ENCODE data around the gene HOXC4.
"Not testable (repeated sequence)": the region's sequence is repeated elsewhere in the genome, so short reads cannot be mapped to it uniquely, and the experiment has no call there.

DNA sequence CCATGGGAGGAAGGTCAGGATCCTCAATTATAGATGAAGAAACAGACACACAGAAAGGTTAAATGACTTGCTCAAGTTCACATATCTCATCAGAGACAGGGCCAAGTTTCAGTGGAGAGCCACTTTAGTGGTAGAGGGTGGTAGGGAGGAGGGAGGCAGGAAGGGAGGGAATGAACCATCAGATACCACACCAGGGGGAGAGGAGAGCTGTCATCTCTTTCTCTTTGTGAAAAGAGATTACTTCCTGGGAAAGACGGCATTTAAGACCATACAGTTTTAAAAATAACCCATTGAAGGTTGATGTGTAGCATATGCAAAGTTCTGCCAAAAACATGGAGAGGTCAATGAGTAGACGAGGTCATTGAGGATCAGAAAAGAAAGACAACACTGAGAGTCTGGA, 39.3 kb downstream of the HOXC4 start:
- TF ChIP-seq EP300, POLR2A, POLR2AphosphoS5 (IDR thresholded peaks at IDR 0.05): not testable (repeated sequence)
- TF ChIP-seq, protein P1, sequence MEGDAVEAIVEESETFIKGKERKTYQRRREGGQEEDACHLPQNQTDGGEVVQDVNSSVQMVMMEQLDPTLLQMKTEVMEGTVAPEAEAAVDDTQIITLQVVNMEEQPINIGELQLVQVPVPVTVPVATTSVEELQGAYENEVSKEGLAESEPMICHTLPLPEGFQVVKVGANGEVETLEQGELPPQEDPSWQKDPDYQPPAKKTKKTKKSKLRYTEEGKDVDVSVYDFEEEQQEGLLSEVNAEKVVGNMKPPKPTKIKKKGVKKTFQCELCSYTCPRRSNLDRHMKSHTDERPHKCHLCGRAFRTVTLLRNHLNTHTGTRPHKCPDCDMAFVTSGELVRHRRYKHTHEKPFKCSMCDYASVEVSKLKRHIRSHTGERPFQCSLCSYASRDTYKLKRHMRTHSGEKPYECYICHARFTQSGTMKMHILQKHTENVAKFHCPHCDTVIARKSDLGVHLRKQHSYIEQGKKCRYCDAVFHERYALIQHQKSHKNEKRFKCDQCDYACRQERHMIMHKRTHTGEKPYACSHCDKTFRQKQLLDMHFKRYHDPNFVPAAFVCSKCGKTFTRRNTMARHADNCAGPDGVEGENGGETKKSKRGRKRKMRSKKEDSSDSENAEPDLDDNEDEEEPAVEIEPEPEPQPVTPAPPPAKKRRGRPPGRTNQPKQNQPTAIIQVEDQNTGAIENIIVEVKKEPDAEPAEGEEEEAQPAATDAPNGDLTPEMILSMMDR (IDR thresholded peaks at IDR 0.05) = not testable (repeated sequence)
